Measurements from ENCODE around the gene AK3.

DNA sequence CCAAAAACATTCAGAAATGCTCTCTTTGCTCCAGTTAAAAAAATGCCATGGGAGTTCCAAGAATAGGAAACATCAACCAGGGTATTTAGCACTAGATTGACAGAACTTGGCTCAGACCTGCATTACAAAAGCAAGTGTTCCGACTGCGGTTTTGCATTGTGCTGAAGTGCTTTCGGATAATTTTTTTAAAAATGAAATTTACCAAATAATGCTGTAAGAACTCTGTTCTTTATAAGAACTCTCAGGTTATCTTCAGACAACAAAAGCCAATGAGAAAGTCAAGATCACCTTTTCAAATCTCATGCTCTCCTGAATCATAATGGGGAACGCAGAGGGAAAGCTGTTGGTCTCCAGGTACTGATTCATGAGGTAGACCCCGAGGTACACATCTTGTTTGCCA, 79.4 kb downstream of the AK3 start:
- no peak for TF ChIP-seq CTCF (IDR thresholded peaks at IDR 0.05)
- no peak for TF ChIP-seq ZFX (IDR thresholded peaks at IDR 0.05; ENCODE audit: borderline replicate concordance)

Data from 22Rv1 (cell line).